IPS-15b (cell line): ENCODE data around the gene MUC2.
"Not testable (repeated sequence)": the region's sequence is repeated elsewhere in the genome, so short reads cannot be mapped to it uniquely, and the experiment has no call there.

ENCODE experiments used
- H3K27me3 ChIP-seq: one replicate; pipeline ENCODE4 v1.6.1; 2013; ENCODE audit warnings: low read length; ENCODE audit not compliant: control insufficient read depth, insufficient read depth
- H3K36me3 ChIP-seq: one replicate; pipeline ENCODE4 v1.6.1; 2013; ENCODE audit warnings: low read length; ENCODE audit not compliant: control insufficient read depth, insufficient read depth
- H3K4me1 ChIP-seq: one replicate; pipeline ENCODE4 v1.6.1; 2013; ENCODE audit warnings: mild to moderate bottlenecking, low read length; ENCODE audit not compliant: control insufficient read depth, insufficient read depth
- H3K4me3 ChIP-seq: one replicate; pipeline ENCODE4 v1.5.1; 2013; ENCODE audit warnings: low read depth, low read length
- H3K9ac ChIP-seq: one replicate; pipeline ENCODE4 v1.6.1; 2013; ENCODE audit warnings: low read depth, mild to moderate bottlenecking, low read length
- H3K9me3 ChIP-seq: one replicate; pipeline ENCODE4 v1.6.1; 2013; ENCODE audit warnings: mild to moderate bottlenecking, low read length; ENCODE audit not compliant: control insufficient read depth, insufficient read depth

Gene MUC2

GRCh38 chr11:1109918-1110705 lies 35.4 kb downstream of the MUC2 start:
- Histone ChIP-seq H3K4me3 (no peak overlapping the region), H3K9me3 (no peaks in the 10 kb centered on the region), H3K9ac (no peak overlapping the region), H3K27me3 (no peaks in the 10 kb centered on the region), H3K4me1 (no peaks in the 10 kb centered on the region), H3K36me3 (no peaks in the 10 kb centered on the region)

DNA sequence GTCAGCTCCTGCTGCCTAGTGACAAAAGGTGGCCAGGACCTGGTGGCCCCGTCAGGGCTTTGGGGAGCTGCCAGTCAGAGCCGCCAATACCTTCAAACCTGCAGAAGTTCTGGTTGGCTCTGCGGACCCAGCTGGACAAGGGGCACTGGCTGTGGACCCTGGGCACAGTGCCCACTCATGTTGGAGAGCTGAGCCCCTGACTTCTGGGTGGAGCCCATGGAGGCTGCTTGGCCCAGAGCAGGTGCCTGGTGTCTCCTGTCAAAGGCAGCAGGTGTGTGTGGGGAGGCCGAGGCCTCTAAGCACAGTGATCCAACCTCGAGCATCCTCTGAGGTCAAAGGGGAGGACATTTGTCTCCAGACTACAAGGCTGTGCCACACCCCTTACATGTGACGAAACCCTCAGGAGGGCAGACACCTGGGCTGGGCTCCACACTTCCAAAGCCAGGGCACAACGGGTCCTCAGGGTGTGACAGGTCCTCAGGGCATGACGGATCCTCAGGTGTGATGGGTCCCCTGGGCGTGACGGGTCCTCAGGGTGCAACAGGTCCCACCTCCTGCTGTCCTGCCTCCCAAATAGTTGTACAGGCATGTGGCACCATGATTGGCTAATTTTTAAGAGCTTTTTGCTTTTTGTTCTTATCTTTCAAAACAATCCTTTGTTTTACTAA lies 37.0 kb downstream of the MUC2 start:
- H3K4me3 ChIP-seq: no peak overlapping the region
- H3K9me3 ChIP-seq: no peaks in the 10 kb centered on the region
- H3K27me3 ChIP-seq: no peaks in the 10 kb centered on the region
- no peaks in the 10 kb centered on the region for H3K36me3 ChIP-seq
- no peaks in the 10 kb centered on the region for H3K4me1 ChIP-seq
- H3K9ac ChIP-seq: no peak overlapping the region

GRCh38 chr11:1112351-1113191 lies 37.9 kb downstream of the MUC2 start:
- H3K27me3 ChIP-seq: no peaks in the 10 kb centered on the region
- no peaks in the 10 kb centered on the region for H3K36me3 ChIP-seq

GRCh38 chr11:1113405-1114201 lies 38.9 kb downstream of the MUC2 start:
- Histone ChIP-seq H3K9ac (no peak overlapping the region), H3K27me3 (no peaks in the 10 kb centered on the region), H3K4me3 (no peak overlapping the region), H3K4me1 (no peaks in the 10 kb centered on the region), H3K9me3 (no peaks in the 10 kb centered on the region), H3K36me3 (no peaks in the 10 kb centered on the region)

More at GRCh38 chr11:1112351-1113191, 37.9 kb downstream of the MUC2 start:
- no peaks in the 10 kb centered on the region for H3K4me1 ChIP-seq
- H3K9ac ChIP-seq: no peak overlapping the region
- no peak overlapping the region for H3K4me3 ChIP-seq
- no peaks in the 10 kb centered on the region for H3K9me3 ChIP-seq

DNA sequence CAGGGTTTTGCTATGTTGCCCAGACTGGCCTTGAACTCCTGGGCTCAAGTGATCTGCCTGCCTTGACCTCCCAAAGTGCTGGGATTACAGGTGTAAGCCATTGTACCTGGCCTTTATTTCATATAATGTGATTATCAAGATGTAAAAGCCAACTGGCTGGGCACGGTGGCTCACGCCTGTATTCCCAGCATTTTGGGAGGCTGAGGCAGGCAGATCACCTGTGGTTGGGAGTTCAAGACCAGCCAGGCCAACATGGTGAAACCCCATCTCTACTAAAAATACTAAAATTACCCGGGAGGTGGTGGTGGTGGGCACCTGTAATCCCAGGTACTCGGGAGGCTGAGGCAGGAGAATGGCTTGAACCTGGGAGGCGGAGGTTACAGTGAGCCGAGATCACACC lies 40.6 kb downstream of the MUC2 start:
- not testable (repeated sequence) for H3K36me3 ChIP-seq, H3K27me3 ChIP-seq, H3K9me3 ChIP-seq, H3K9ac ChIP-seq, H3K4me1 ChIP-seq, H3K4me3 ChIP-seq

- Histone ChIP-seq H3K9ac (no peak overlapping the region), H3K4me3 (no peak overlapping the region), H3K27me3 (no peaks in the 10 kb centered on the region), H3K9me3 (no peaks in the 10 kb centered on the region), H3K4me1 (no peaks in the 10 kb centered on the region), H3K36me3 (no peaks in the 10 kb centered on the region)
Observed at GRCh38 chr11:1116104-1116503, 41.4 kb downstream of the MUC2 start.

DNA sequence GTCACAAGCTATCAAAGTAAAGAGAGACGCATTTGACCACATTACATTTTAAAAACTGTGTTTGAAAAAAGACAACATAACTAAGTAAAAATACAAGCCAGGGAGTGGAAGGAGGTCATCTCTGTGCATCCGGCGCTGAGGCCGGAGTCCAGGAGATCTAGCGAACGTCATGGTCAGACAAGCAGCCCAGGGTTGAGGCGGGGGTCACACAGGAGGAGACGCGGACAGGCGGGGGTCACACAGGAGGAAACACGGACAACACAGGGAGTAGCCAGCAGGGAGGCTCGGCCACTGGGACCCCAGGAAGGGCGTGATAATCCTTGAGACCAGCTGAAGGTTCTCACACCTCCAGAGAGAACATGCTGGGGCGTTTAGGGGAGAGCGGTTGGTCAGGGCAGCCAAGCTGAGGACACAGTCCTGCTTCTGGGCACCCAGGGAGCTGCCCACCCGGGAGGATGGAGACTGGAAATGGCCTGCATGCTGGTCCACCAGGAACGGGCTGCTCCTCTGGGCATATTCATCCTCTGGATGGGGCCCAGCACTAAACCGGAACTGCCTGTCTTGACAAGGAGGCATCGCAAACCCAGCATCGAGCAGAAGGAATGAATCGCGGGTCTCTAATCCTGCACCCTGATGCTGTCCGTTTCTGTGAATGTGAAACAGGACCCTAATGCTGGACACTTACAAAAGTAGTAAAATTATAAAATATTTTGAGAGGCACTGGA lies 42.2 kb downstream of the MUC2 start:
- Histone ChIP-seq H3K9ac (no peak overlapping the region), H3K4me1 (no peaks in the 10 kb centered on the region), H3K27me3 (no peaks in the 10 kb centered on the region), H3K36me3 (no peaks in the 10 kb centered on the region), H3K4me3 (no peak overlapping the region), H3K9me3 (no peaks in the 10 kb centered on the region)

- Histone ChIP-seq H3K9me3 (no peaks in the 10 kb centered on the region), H3K4me1 (no peaks in the 10 kb centered on the region), H3K9ac (no peak overlapping the region), H3K4me3 (no peak overlapping the region), H3K27me3 (no peaks in the 10 kb centered on the region), H3K36me3 (no peaks in the 10 kb centered on the region)
Observed at GRCh38 chr11:1117992-1118391, 43.3 kb downstream of the MUC2 start.

DNA sequence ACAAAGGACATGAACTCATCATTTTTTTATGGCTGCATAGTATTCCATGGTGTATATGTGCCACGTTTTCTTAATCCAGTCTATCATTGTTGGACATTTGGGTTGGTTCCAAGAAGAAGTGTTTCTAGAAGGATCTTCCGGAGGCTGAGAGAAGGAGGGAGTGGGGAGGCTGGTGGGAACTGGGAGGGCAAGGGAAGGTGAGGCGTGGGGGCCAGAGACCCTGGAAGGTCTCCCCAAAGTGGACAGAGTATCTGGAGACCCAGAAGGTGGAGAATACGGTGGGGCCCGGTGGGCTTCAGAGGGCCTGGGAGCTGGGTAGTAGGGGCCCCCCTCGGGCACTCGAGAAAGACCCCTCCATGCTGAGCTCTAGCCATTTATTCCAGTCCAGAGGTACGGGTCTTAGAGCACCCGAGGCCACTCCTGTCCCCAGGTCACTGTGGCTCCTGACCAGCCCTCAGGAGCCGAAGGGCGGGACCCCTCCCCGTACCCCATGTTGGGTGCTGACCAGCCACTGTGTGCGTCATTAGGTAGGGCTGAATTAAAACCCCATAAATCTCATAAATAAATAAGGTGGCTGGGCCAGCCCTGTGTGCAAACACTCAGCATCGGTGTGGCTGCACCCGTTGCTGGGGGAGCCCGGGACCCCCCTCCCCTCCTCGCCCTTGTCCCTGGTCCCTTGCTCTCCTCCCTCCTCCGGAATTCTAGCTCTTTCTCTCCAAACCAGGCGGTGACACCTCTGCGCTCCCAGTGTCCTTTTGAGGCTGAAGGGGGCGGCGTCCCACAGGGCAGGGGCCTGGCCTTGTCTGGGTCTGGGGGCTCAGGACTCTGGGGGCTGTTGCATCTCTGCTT lies 44.3 kb downstream of the MUC2 start:
- Histone ChIP-seq H3K36me3 (no peaks in the 10 kb centered on the region), H3K27me3 (no peaks in the 10 kb centered on the region), H3K9ac (no peak overlapping the region), H3K9me3 (no peaks in the 10 kb centered on the region), H3K4me3 (no peak overlapping the region), H3K4me1 (no peaks in the 10 kb centered on the region)

DNA sequence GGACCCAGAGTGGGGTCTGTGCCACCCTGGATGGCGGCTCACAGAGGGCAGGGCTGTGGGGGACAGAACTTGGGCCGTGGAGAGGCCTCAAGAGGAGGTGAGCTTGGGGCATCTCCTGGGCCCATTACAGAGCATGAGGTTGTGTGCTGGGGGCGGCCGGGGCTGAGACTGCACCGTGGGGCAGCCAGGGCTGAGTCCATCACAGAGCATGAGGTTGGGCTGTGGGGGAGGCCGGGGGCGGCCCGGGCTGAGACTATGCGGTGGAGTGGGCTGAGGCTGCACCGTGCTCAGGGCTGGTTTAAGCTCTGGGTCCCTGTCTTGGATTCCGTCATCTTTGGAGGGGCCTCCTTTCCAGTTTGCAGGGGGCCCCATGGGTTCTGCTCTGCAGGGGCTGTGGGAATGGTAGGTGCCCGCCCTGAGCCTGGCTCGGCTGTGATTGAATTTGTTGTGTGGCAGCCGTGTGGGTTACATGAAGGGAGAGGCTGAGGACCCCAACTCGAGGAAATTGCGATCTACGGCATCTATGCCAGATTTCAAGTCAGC lies 45.0 kb downstream of the MUC2 start:
- Histone ChIP-seq H3K4me1 (no peaks in the 10 kb centered on the region), H3K36me3 (no peaks in the 10 kb centered on the region), H3K9me3 (no peaks in the 10 kb centered on the region), H3K9ac (no peak overlapping the region), H3K4me3 (no peak overlapping the region), H3K27me3 (no peaks in the 10 kb centered on the region)
